ENCODE data around the gene QDPR.

The QDPR gene

GRCh38 chr4:17517664-17518063, 5.8 kb upstream of the QDPR start:
- H3K4me1 Mint-ChIP-seq = peaks cover 5% of the 10 kb centered on the region
- no peak overlapping the region for H3K27ac Mint-ChIP-seq (ENCODE audit: low read depth)
- H3K9me3 Mint-ChIP-seq = no peaks in the 10 kb centered on the region
- H3K27me3 Mint-ChIP-seq = peaks cover 41% of the 10 kb centered on the region
- H3K36me3 Mint-ChIP-seq (ENCODE audit: insufficient read depth) = no peaks in the 10 kb centered on the region
- DNase-seq (ENCODE audit: low spot score in 2 of 2) (no peak), ATAC-seq (replicated peaks; ENCODE audit: extremely low read depth, poor library complexity, severe bottlenecking) (no peak)
- no peak overlapping the region for H3K4me3 Mint-ChIP-seq

- ATAC-seq (replicated peaks; ENCODE audit: extremely low read depth, poor library complexity, severe bottlenecking) = no peak
- H3K4me1 Mint-ChIP-seq = peaks cover 9% of the 10 kb centered on the region
- no peak for DNase-seq (ENCODE audit: low spot score in 2 of 2)
- no peak overlapping the region for H3K4me3 Mint-ChIP-seq
- H3K27ac Mint-ChIP-seq (ENCODE audit: low read depth) = no peak overlapping the region
- no peaks in the 10 kb centered on the region for H3K36me3 Mint-ChIP-seq (ENCODE audit: insufficient read depth)
- H3K27me3 Mint-ChIP-seq = peaks cover 41% of the 10 kb centered on the region
- no peaks in the 10 kb centered on the region for H3K9me3 Mint-ChIP-seq
These were observed 5.1 kb upstream of the QDPR start for GRCh38 chr4:17516980-17517379.

GRCh38 chr4:17515445-17516407, 3.8 kb upstream of the QDPR start:
- no peak overlapping the region for H3K27ac Mint-ChIP-seq (ENCODE audit: low read depth)
- H3K4me1 Mint-ChIP-seq = peaks cover 16% of the 10 kb centered on the region
- H3K36me3 Mint-ChIP-seq (ENCODE audit: insufficient read depth) = peaks cover 2% of the 10 kb centered on the region
- ATAC-seq (replicated peaks; ENCODE audit: extremely low read depth, poor library complexity, severe bottlenecking) = no peak
- no peak overlapping the region for H3K4me3 Mint-ChIP-seq
- no peaks in the 10 kb centered on the region for H3K9me3 Mint-ChIP-seq
- no peak for DNase-seq (ENCODE audit: low spot score in 2 of 2)
- peaks cover 33% of the 10 kb centered on the region for H3K27me3 Mint-ChIP-seq

- Mint-ChIP-seq H3K4me1 (peaks cover 25% of the 10 kb centered on the region), H3K4me3 (no peak within 1 kb of the TSS), H3K27me3 (peaks cover 25% of the 10 kb centered on the region), H3K9me3 (no peaks in the 10 kb centered on the region), H3K36me3 (ENCODE audit: insufficient read depth) (peaks cover 2% of the 10 kb centered on the region), H3K27ac (ENCODE audit: low read depth) (no peak within 1 kb of the TSS)
- DNase-seq (ENCODE audit: low spot score in 2 of 2) = no peak
- ATAC-seq (replicated peaks; ENCODE audit: extremely low read depth, poor library complexity, severe bottlenecking) = no peak
These were observed 3.0 kb upstream of the QDPR start, which contains the start of gene CLRN2 for GRCh38 chr4:17514865-17515264. Gene CLRN2 (plus strand): TSS chr4:17515165. CDS start chr4:17515267, 102 bp downstream.

- H3K4me1 Mint-ChIP-seq = peaks cover 35% of the 10 kb centered on the region
- H3K27me3 Mint-ChIP-seq = peaks cover 25% of the 10 kb centered on the region
- peak overlapping the region; percentile 81 for H3K4me3 Mint-ChIP-seq
- peaks cover 3% of the 10 kb centered on the region for H3K36me3 Mint-ChIP-seq (ENCODE audit: insufficient read depth)
- H3K9me3 Mint-ChIP-seq = no peaks in the 10 kb centered on the region
- DNase-seq (ENCODE audit: low spot score in 2 of 2) (no peak), ATAC-seq (replicated peaks; ENCODE audit: extremely low read depth, poor library complexity, severe bottlenecking) (no peak)
- peak overlapping the region; percentile 48 for H3K27ac Mint-ChIP-seq (ENCODE audit: low read depth)
These were observed 1.2 kb upstream of the QDPR start for GRCh38 chr4:17512973-17513665.

GRCh38 chr4:17511509-17511949, 361 bp downstream of the QDPR start:
- Mint-ChIP-seq H3K36me3 (ENCODE audit: insufficient read depth) (peaks cover 10% of the 10 kb centered on the region), H3K27ac (ENCODE audit: low read depth) (peak overlapping the region; percentile 50), H3K9me3 (no peaks in the 10 kb centered on the region), H3K4me3 (peak overlapping the region; percentile 81), H3K4me1 (peaks cover 35% of the 10 kb centered on the region), H3K27me3 (peaks cover 11% of the 10 kb centered on the region)
- DNase-seq (ENCODE audit: low spot score in 2 of 2) (peak; percentile 9 to 15), ATAC-seq (replicated peaks; ENCODE audit: extremely low read depth, poor library complexity, severe bottlenecking) (peak; percentile 55)

GRCh38 chr4:17511051-17511450, 839 bp downstream of the QDPR start:
- ATAC-seq (replicated peaks; ENCODE audit: extremely low read depth, poor library complexity, severe bottlenecking) = no peak
- H3K27me3 Mint-ChIP-seq = peaks cover 8% of the 10 kb centered on the region
- H3K4me3 Mint-ChIP-seq = peak overlapping the region; percentile 81
- H3K4me1 Mint-ChIP-seq = peaks cover 35% of the 10 kb centered on the region
- no peaks in the 10 kb centered on the region for H3K9me3 Mint-ChIP-seq
- H3K27ac Mint-ChIP-seq (ENCODE audit: low read depth) = peak overlapping the region; percentile 50
- no peak for DNase-seq (ENCODE audit: low spot score in 2 of 2)
- H3K36me3 Mint-ChIP-seq (ENCODE audit: insufficient read depth) = peaks cover 10% of the 10 kb centered on the region

GRCh38 chr4:17510582-17510981, 1.3 kb downstream of the QDPR start:
- ATAC-seq (replicated peaks; ENCODE audit: extremely low read depth, poor library complexity, severe bottlenecking) (no peak), DNase-seq (ENCODE audit: low spot score in 2 of 2) (no peak)
- H3K4me1 Mint-ChIP-seq = peaks cover 35% of the 10 kb centered on the region
- peaks cover 8% of the 10 kb centered on the region for H3K27me3 Mint-ChIP-seq
- peaks cover 10% of the 10 kb centered on the region for H3K36me3 Mint-ChIP-seq (ENCODE audit: insufficient read depth)
- peak overlapping the region; percentile 81 for H3K4me3 Mint-ChIP-seq
- H3K9me3 Mint-ChIP-seq = no peaks in the 10 kb centered on the region
- no peak overlapping the region for H3K27ac Mint-ChIP-seq (ENCODE audit: low read depth)

- DNase-seq (ENCODE audit: low spot score in 2 of 2) = no peak
- H3K4me3 Mint-ChIP-seq = no peak overlapping the region
- H3K36me3 Mint-ChIP-seq (ENCODE audit: insufficient read depth) = peaks cover 40% of the 10 kb centered on the region
These were observed 7.8 kb downstream of the QDPR start for GRCh38 chr4:17504081-17504480.

GRCh38 chr4:17502756-17503155, 9.1 kb downstream of the QDPR start:
- Mint-ChIP-seq H3K4me3 (no peak overlapping the region), H3K9me3 (no peaks in the 10 kb centered on the region), H3K36me3 (ENCODE audit: insufficient read depth) (peaks cover 45% of the 10 kb centered on the region), H3K4me1 (no peaks in the 10 kb centered on the region), H3K27ac (ENCODE audit: low read depth) (no peak overlapping the region), H3K27me3 (no peaks in the 10 kb centered on the region)
- DNase-seq (ENCODE audit: low spot score in 2 of 2) = no peak
- no peak for ATAC-seq (replicated peaks; ENCODE audit: extremely low read depth, poor library complexity, severe bottlenecking)

More at GRCh38 chr4:17504081-17504480, 7.8 kb downstream of the QDPR start:
- Mint-ChIP-seq H3K4me1 (peaks cover 2% of the 10 kb centered on the region), H3K27me3 (no peaks in the 10 kb centered on the region), H3K9me3 (no peaks in the 10 kb centered on the region), H3K27ac (ENCODE audit: low read depth) (no peak overlapping the region)
- no peak for ATAC-seq (replicated peaks; ENCODE audit: extremely low read depth, poor library complexity, severe bottlenecking)

GRCh38 chr4:17500574-17500973, 11.3 kb downstream of the QDPR start:
- DNase-seq (ENCODE audit: low spot score in 2 of 2) = no peak
- Mint-ChIP-seq H3K27me3 (no peaks in the 10 kb centered on the region), H3K4me3 (no peak overlapping the region), H3K4me1 (no peaks in the 10 kb centered on the region), H3K36me3 (ENCODE audit: insufficient read depth) (peaks cover 45% of the 10 kb centered on the region), H3K27ac (ENCODE audit: low read depth) (no peak overlapping the region), H3K9me3 (no peaks in the 10 kb centered on the region)
- ATAC-seq (replicated peaks; ENCODE audit: extremely low read depth, poor library complexity, severe bottlenecking) = no peak

GRCh38 chr4:17497890-17498523, 13.9 kb downstream of the QDPR start:
- Mint-ChIP-seq H3K27me3 (no peaks in the 10 kb centered on the region), H3K27ac (ENCODE audit: low read depth) (no peak overlapping the region)

More at GRCh38 chr4:17497890-17498523, 13.9 kb downstream of the QDPR start:
- ATAC-seq (replicated peaks; ENCODE audit: extremely low read depth, poor library complexity, severe bottlenecking) (no peak), DNase-seq (ENCODE audit: low spot score in 2 of 2) (no peak)
- Mint-ChIP-seq H3K9me3 (no peaks in the 10 kb centered on the region), H3K4me1 (peaks cover 6% of the 10 kb centered on the region), H3K36me3 (ENCODE audit: insufficient read depth) (peaks cover 40% of the 10 kb centered on the region), H3K4me3 (no peak overlapping the region)

All from central memory CD8-positive, alpha-beta T cell (primary cell).